Endothelial cell of umbilical vein (primary cell): ENCODE measurements around the gene ELP4. TPM values are rescaled to one million over a fixed set of nuclear protein-coding genes. Genes with fewer than 3 reads are reported as not detected.

Source experiments
- BruUV-seq: library from RNA; stranded (reverse); fragments of 400-500 nt; replicated peaks from 2 replicates; lab custom pipeline; 2021; lab: Mats Ljungman, UMichigan
- CTCF ChIA-PET: fragments of 300-600, 350-600 bp; sonication (Branson Sonifier 250); formaldehyde crosslinking; loops from one replicate; lab custom pipeline; 2021; ENCODE audit warnings: antibody characterized with exemption, inconsistent platforms; lab: Charles Lee
- POLR2A ChIA-PET: fragments of 300-600, 350-600 bp; sonication (Branson Sonifier 250); formaldehyde crosslinking; loops from one replicate; lab custom pipeline; 2021; ENCODE audit warnings: antibody characterized with exemption, inconsistent platforms; lab: Charles Lee
- DNase-seq: peaks from one replicate; pipeline ENCODE4 v3.0.0-alpha.2; 2011; ENCODE audit warnings: low read depth, low spot score
- FAIRE-seq: peaks from 2 replicates; lab custom pipeline; 2011; peaks lifted over from hg19 to GRCh38; lab: Jason Lieb, UNC
- H2AFZ ChIP-seq: 2 replicates; pipeline ENCODE4 v1.6.0; 2012; ENCODE audit warnings: low read depth, low read length, control low read depth, inconsistent platforms
- H3K27ac ChIP-seq: 2 replicates; pipeline ENCODE4 v1.5.1; 2011; ENCODE audit warnings: low read depth, mild to moderate bottlenecking, control low read depth, low read length, moderate library complexity; ENCODE audit not compliant: insufficient read depth
- H3K27me3 ChIP-seq, 2 experiments: 2 replicates each; pipeline versions ENCODE4 v1.6.0 to v1.6.1; 2011; ENCODE audit warnings: low read length in 2 of 2, mixed read lengths in 1 of 2; ENCODE audit not compliant: control insufficient read depth in 2 of 2, insufficient read depth in 2 of 2
- H3K36me3 ChIP-seq, 2 experiments: 2 replicates in 1 of 2; 3 replicates in 1 of 2; pipeline ENCODE4 v1.5.1; 2011; ENCODE audit warnings: low read length in 2 of 2, mild to moderate bottlenecking in 1 of 2, moderate library complexity in 1 of 2; ENCODE audit not compliant: control insufficient read depth in 2 of 2, insufficient read depth in 2 of 2; ENCODE audit errors: extremely low read depth in 1 of 2
- H3K4me1 ChIP-seq: 3 replicates; pipeline ENCODE4 v1.5.1; 2011; ENCODE audit warnings: mild to moderate bottlenecking, low read length; ENCODE audit not compliant: control insufficient read depth, insufficient read depth; ENCODE audit errors: extremely low read depth
- H3K4me2 ChIP-seq: 2 replicates; pipeline ENCODE4 v1.6.1; 2011; ENCODE audit warnings: low read length, control low read depth, mixed read lengths; ENCODE audit not compliant: insufficient read depth
- H3K4me3 ChIP-seq, 3 experiments: fragments of 200-600 bp in 1 of 3; sonication (generic), shearing (Covaris generic) in 1 of 3; replicated peaks in 1 of 3; 2 replicates each; pipeline ENCODE4 v1.5.1; 2011 to 2016; ENCODE audit warnings: control low read depth in 3 of 3, low read length in 3 of 3, mild to moderate bottlenecking in 2 of 3, inconsistent platforms in 1 of 3, low read depth in 1 of 3, moderate library complexity in 1 of 3; ENCODE audit not compliant: insufficient read depth in 1 of 3
- H3K79me2 ChIP-seq: 2 replicates; pipeline ENCODE4 v1.6.0; 2012; ENCODE audit warnings: low read length, inconsistent platforms; ENCODE audit not compliant: control insufficient read depth, insufficient read depth
- H3K9ac ChIP-seq: replicated peaks from 2 replicates; pipeline ENCODE3; 2011; ENCODE audit warnings: low read length, control low read depth; ENCODE audit not compliant: insufficient read depth; ENCODE audit errors: extremely low read depth
- H3K9me1 ChIP-seq: replicated peaks from 3 replicates; pipeline ENCODE4 v1.6.0; 2011; ENCODE audit warnings: mild to moderate bottlenecking, low read length; ENCODE audit not compliant: control insufficient read depth, insufficient read depth; ENCODE audit errors: extremely low read depth
- H3K9me3 ChIP-seq: replicated peaks from 2 replicates; pipeline ENCODE4 v1.5.1; 2012; ENCODE audit warnings: low read length, inconsistent platforms; ENCODE audit not compliant: control insufficient read depth, insufficient read depth
- H4K20me1 ChIP-seq: replicated peaks from 2 replicates; pipeline ENCODE3; 2011; ENCODE audit warnings: mild to moderate bottlenecking, low read length; ENCODE audit not compliant: control insufficient read depth, insufficient read depth; ENCODE audit errors: extremely low read depth
- EZH2 ChIP-seq: IDR thresholded peaks from 2 replicates; pipeline ENCODE4 v1.6.1; 2012; ENCODE audit warnings: borderline replicate concordance, low read depth, mild to moderate bottlenecking, moderate library complexity, low read length, inconsistent platforms; ENCODE audit not compliant: severe bottlenecking
- JUN ChIP-seq: IDR thresholded peaks from 2 replicates; pipeline ENCODE4 v1.6.1; 2011; ENCODE audit warnings: borderline replicate concordance, low read depth; ENCODE audit not compliant: insufficient read length, insufficient read depth
- MAX ChIP-seq: IDR thresholded peaks from 2 replicates; pipeline ENCODE4 v1.6.1; 2011; ENCODE audit not compliant: insufficient read depth, insufficient read length
- MYC ChIP-seq: IDR thresholded peaks from one replicate; pipeline ENCODE4 v1.6.1; 2011; ENCODE audit warnings: mild to moderate bottlenecking, low read depth, low read length
- POLR2A ChIP-seq: IDR thresholded peaks from 2 replicates; pipeline ENCODE4 v1.6.1; 2012; ENCODE audit warnings: low read depth, mild to moderate bottlenecking, control low read depth, low read length
- POLR2AphosphoS5 ChIP-seq: IDR thresholded peaks from 2 replicates; pipeline ENCODE4 v1.6.1; 2012; ENCODE audit warnings: low read depth, mild to moderate bottlenecking, control low read depth, low read length, moderate library complexity; ENCODE audit not compliant: insufficient read depth
- dilution Hi-C: fragments of 300-500 bp; cut with MboI; formaldehyde crosslinking; loops from one replicate; pipeline ENCODE4 v1.15.0; 2019; ENCODE audit warnings: low sequenced_read_pairs; ENCODE audit not compliant: extremely low pct_ligation_motif_present
- intact Hi-C: fragments of 100-400 bp; cut with micrococcal nuclease; formaldehyde crosslinking; loops from one replicate; pipeline ENCODE4 v1.10.0; 2022
- polyA plus RNA-seq, 4 experiments: library from polyadenylated mRNA; depleted of rRNA in 3 of 4; stranded (reverse) in 3 of 4; unstranded in 1 of 4; fragments of >200 nt; gene quantifications; 2 replicates each; pipeline versions ENCODE4 v1.2.1 to v1.2.3, GENCODE V29; 2011 to 2012; ENCODE audit warnings: missing spikeins in 1 of 4
- total RNA-seq: library from RNA; stranded (reverse); gene quantifications from 2 replicates; pipeline ENCODE4 v1.2.3, GENCODE V29; 2021

ELP4 gene
- total and polyA plus RNA-seq, 2 donors (not counting 3 experiments of a cell fraction or from before 2014, with no cell fraction given): 11.6 to 16.3 TPM

- Histone ChIP-seq H3K9ac (no peak overlapping the region), H3K4me1 (no peaks in the 10 kb centered on the region), H3K9me3 (no peaks in the 10 kb centered on the region), H3K27ac (no peak overlapping the region), H3K9me1 (no peaks in the 10 kb centered on the region), H4K20me1 (no peaks in the 10 kb centered on the region), H3K27me3 (peaks cover 3 to 5% of the 10 kb centered on the region in 2 experiments), H3K4me3 (no peak overlapping the region), H3K4me2 (no peak overlapping the region), H3K36me3 (no peaks in the 10 kb centered on the region), H3K79me2 (no peaks in the 10 kb centered on the region), H2AFZ (no peak overlapping the region)
- intact Hi-C loops: no loop called here
- no peak for TF ChIP-seq POLR2AphosphoS5
- ChIA-PET POLR2A (no interaction called here), CTCF (interaction anchor here (2.3 kb wide), 1 partner anchor 171 kb away, joined by 6 read pairs; no protein-coding TSS in a partner anchor)
- FAIRE-seq (no peak), DNase-seq (no peak)
- dilution Hi-C loops: no loop called here
- BruUV-seq: no TSS peak
Measured at GRCh38 chr11:31788085-31788484, 278.5 kb downstream of the ELP4 start.

GRCh38 chr11:31790649-31791048 lies 281.1 kb downstream of the ELP4 start:
- intact Hi-C loops: loop anchor here (10.0 kb wide), 1 partner anchor 396 kb away; no protein-coding TSS in a partner anchor
- H3K36me3 ChIP-seq: no peaks in the 10 kb centered on the region
- no TSS peak for BruUV-seq
- no peaks in the 10 kb centered on the region for H3K9me1 ChIP-seq
- no peak for FAIRE-seq
- H3K79me2 ChIP-seq: no peaks in the 10 kb centered on the region
- H3K9ac ChIP-seq: no peak overlapping the region
- H3K27me3 ChIP-seq: peaks cover 17 to 28% of the 10 kb centered on the region in 2 experiments
- dilution Hi-C loops: no loop called here
- TF ChIP-seq MYC (no peak), JUN (no peak), POLR2A (no peak), EZH2 (no peak), MAX (no peak)
- no peak overlapping the region for H3K4me3 ChIP-seq
- no peak overlapping the region for H3K4me2 ChIP-seq
- no peak for DNase-seq
- CTCF ChIA-PET: interaction anchor here (0.7 kb wide), 1 partner anchor 145 kb away, joined by 3 read pairs; no protein-coding TSS in a partner anchor
- H3K9me3 ChIP-seq: no peaks in the 10 kb centered on the region
- no peak overlapping the region for H3K27ac ChIP-seq
- H3K4me1 ChIP-seq: no peaks in the 10 kb centered on the region
- H4K20me1 ChIP-seq: no peaks in the 10 kb centered on the region
- POLR2A ChIA-PET: no interaction called here
- no peak overlapping the region for H2AFZ ChIP-seq
